Measurements from ENCODE around the gene ZDHHC14. TPM values are rescaled to one million over a fixed set of nuclear protein-coding genes. Genes with fewer than 3 reads are reported as not detected.

The ZDHHC14 gene
- total and polyA plus RNA-seq, 2 of the 8 experiments (the other 6 are each of a cell fraction or from before 2014, with no cell fraction given), result 2.9 to 5.3 TPM

- TF ChIP-seq CHD7 (IDR thresholded peaks at IDR 0.05; ENCODE audit: insufficient replicate concordance, low read length) (no peak), RAD21 (IDR thresholded peaks at IDR 0.05 in 1 of 2, conservative IDR thresholded peaks at IDR 0.05 in 1 of 2; ENCODE audit: low read depth in 2 of 2, low read length in 2 of 2) (peak in 1 of 2 experiments; percentile 6; a peak in 1 of 4 replicates)
Measured at GRCh38 chr6:157520117-157520406, 139.1 kb downstream of the ZDHHC14 start (continued).
